GM19351 (cell line): ENCODE results near the gene CDK5RAP2.
"Not testable (repeated sequence)": the region's sequence is repeated elsewhere in the genome, so short reads cannot be mapped to it uniquely, and the experiment has no call there.

Experiments
- ATAC-seq: cut with Tn5 transposase; IDR thresholded peaks from one replicate; pipeline ENCODE4 v1.9.1; 2021; ENCODE audit warnings: mild to moderate bottlenecking, moderate library complexity; ENCODE audit not compliant: unreplicated experiment

CDK5RAP2 gene

GRCh38 chr9:120521101-120521500 lies 58.9 kb downstream of the CDK5RAP2 start:
- ATAC-seq: no peak

- not testable (repeated sequence) for ATAC-seq
Observed at GRCh38 chr9:120515996-120516395, 64.0 kb downstream of the CDK5RAP2 start.

- ATAC-seq: not testable (repeated sequence)
Observed at GRCh38 chr9:120515481-120515880, 64.5 kb downstream of the CDK5RAP2 start.

- no peak for ATAC-seq
Observed at GRCh38 chr9:120514405-120514804, 65.6 kb downstream of the CDK5RAP2 start.

- no peak for ATAC-seq
Observed at GRCh38 chr9:120513825-120514396, 66.1 kb downstream of the CDK5RAP2 start.

GRCh38 chr9:120510816-120511215 lies 69.2 kb downstream of the CDK5RAP2 start:
- ATAC-seq: no peak

GRCh38 chr9:120507936-120508510 lies 71.9 kb downstream of the CDK5RAP2 start:
- no peak for ATAC-seq

GRCh38 chr9:120505186-120505585 lies 74.8 kb downstream of the CDK5RAP2 start:
- ATAC-seq: no peak

- ATAC-seq: no peak
Observed at GRCh38 chr9:120500733-120501132, 79.2 kb downstream of the CDK5RAP2 start.

- not testable (repeated sequence) for ATAC-seq
Observed at GRCh38 chr9:120497865-120498264, 82.1 kb downstream of the CDK5RAP2 start.

- ATAC-seq: not testable (repeated sequence)
Observed at GRCh38 chr9:120496438-120496837, 83.5 kb downstream of the CDK5RAP2 start.

- peak; percentile 97 for ATAC-seq
Observed at GRCh38 chr9:120490888-120491595, 88.9 kb downstream of the CDK5RAP2 start.

- ATAC-seq: no peak
Observed at GRCh38 chr9:120486835-120487234, 93.1 kb downstream of the CDK5RAP2 start.

GRCh38 chr9:120486347-120486746 lies 93.6 kb downstream of the CDK5RAP2 start:
- ATAC-seq: no peak

- ATAC-seq: no peak
Observed at GRCh38 chr9:120485788-120486187, 94.2 kb downstream of the CDK5RAP2 start.

GRCh38 chr9:120484162-120484561 lies 95.8 kb downstream of the CDK5RAP2 start:
- no peak for ATAC-seq

GRCh38 chr9:120482424-120483186 lies 97.4 kb downstream of the CDK5RAP2 start:
- ATAC-seq: no peak

GRCh38 chr9:120481846-120482245 lies 98.1 kb downstream of the CDK5RAP2 start:
- no peak for ATAC-seq

GRCh38 chr9:120481248-120481647 lies 98.7 kb downstream of the CDK5RAP2 start:
- ATAC-seq: no peak

- no peak for ATAC-seq
Observed at GRCh38 chr9:120480707-120481106, 99.3 kb downstream of the CDK5RAP2 start.

GRCh38 chr9:120478208-120478607 lies 101.8 kb downstream of the CDK5RAP2 start:
- no peak for ATAC-seq
